Keratinocyte (primary cell): ENCODE data around the gene ZSWIM3. TPM values are rescaled to one million over a fixed set of nuclear protein-coding genes. Genes with fewer than 3 reads are reported as not detected.

Source experiments
- DNase-seq: peaks from one replicate; pipeline ENCODE4 v3.0.0-alpha.2; 2011; ENCODE audit warnings: low read depth, missing footprints, low spot score
- FAIRE-seq: peaks from 2 replicates; lab custom pipeline; 2011; peaks lifted over from hg19 to GRCh38; lab: Jason Lieb, UNC
- H2AFZ ChIP-seq: 2 replicates; pipeline ENCODE4 v1.6.0; 2012; ENCODE audit warnings: low read length, control low read depth, inconsistent platforms; ENCODE audit not compliant: control insufficient read depth
- H3K27ac ChIP-seq: 2 replicates; pipeline ENCODE4 v1.5.1; 2011; ENCODE audit warnings: low read length; ENCODE audit not compliant: control insufficient read depth, insufficient read depth
- H3K27me3 ChIP-seq: 3 replicates; pipeline ENCODE4 v1.6.0; 2011; ENCODE audit warnings: low read length; ENCODE audit not compliant: control insufficient read depth, insufficient read depth; ENCODE audit errors: extremely low read depth
- H3K36me3 ChIP-seq, 2 experiments: 2 replicates in 1 of 2; 3 replicates in 1 of 2; pipeline ENCODE4 v1.5.1; 2011; ENCODE audit warnings: low read length in 2 of 2, mild to moderate bottlenecking in 1 of 2; ENCODE audit not compliant: control insufficient read depth in 2 of 2, insufficient read depth in 2 of 2; ENCODE audit errors: extremely low read depth in 1 of 2
- H3K4me1 ChIP-seq: 3 replicates; pipeline ENCODE4 v1.5.1; 2011; ENCODE audit warnings: low read length; ENCODE audit not compliant: control insufficient read depth, insufficient read depth; ENCODE audit errors: extremely low read depth
- H3K4me2 ChIP-seq: 3 replicates; pipeline ENCODE4 v1.6.0; 2011; ENCODE audit warnings: low read depth, low read length; ENCODE audit not compliant: control insufficient read depth, insufficient read depth; ENCODE audit errors: extremely low read depth
- H3K4me3 ChIP-seq, 3 experiments: fragments of 200-600 bp in 1 of 3; sonication (generic) in 1 of 3; 2 replicates in 2 of 3; 3 replicates in 1 of 3; pipeline ENCODE4 v1.5.1; 2011 to 2016; ENCODE audit warnings: low read length in 3 of 3, mild to moderate bottlenecking in 3 of 3, control low read depth in 2 of 3, inconsistent platforms in 1 of 3, low read depth in 1 of 3, mixed read lengths in 1 of 3, mixed run types in 1 of 3, moderate library complexity in 1 of 3; ENCODE audit not compliant: control insufficient read depth in 2 of 3, insufficient read depth in 2 of 3; ENCODE audit errors: extremely low read depth in 1 of 3
- H3K79me2 ChIP-seq: 2 replicates; pipeline ENCODE4 v1.6.0; 2012; ENCODE audit warnings: low read length; ENCODE audit not compliant: control insufficient read depth, insufficient read depth
- H3K9ac ChIP-seq: 3 replicates; pipeline ENCODE4 v1.6.0; 2011; ENCODE audit warnings: low read length; ENCODE audit not compliant: control insufficient read depth, insufficient read depth; ENCODE audit errors: extremely low read depth
- H3K9me1 ChIP-seq: 3 replicates; pipeline ENCODE4 v1.6.0; 2011; ENCODE audit warnings: low read length; ENCODE audit not compliant: control insufficient read depth, insufficient read depth; ENCODE audit errors: extremely low read depth
- H3K9me3 ChIP-seq: 2 replicates; pipeline ENCODE4 v1.5.1; 2012; ENCODE audit warnings: low read depth, low read length; ENCODE audit not compliant: control insufficient read depth
- H4K20me1 ChIP-seq: 3 replicates; pipeline ENCODE4 v1.6.0; 2011; ENCODE audit warnings: low read length; ENCODE audit not compliant: control insufficient read depth, insufficient read depth; ENCODE audit errors: extremely low read depth
- CTCF ChIP-seq, 3 experiments: IDR thresholded peaks in 1 of 3; conservative IDR thresholded peaks in 1 of 3; optimal IDR thresholded peaks in 1 of 3; 2 replicates in 2 of 3; 3 replicates in 1 of 3; pipeline versions ENCODE3 to v1.5.1; 2011; ENCODE audit warnings: low read length in 3 of 3, mild to moderate bottlenecking in 3 of 3, moderate library complexity in 2 of 3, control low read depth in 1 of 3, inconsistent platforms in 1 of 3; ENCODE audit not compliant: insufficient read depth in 2 of 3; ENCODE audit errors: extremely low read depth in 1 of 3
- EZH2 ChIP-seq: IDR thresholded peaks from one replicate; pipeline ENCODE4 v1.6.1; 2012; ENCODE audit warnings: inconsistent platforms, mild to moderate bottlenecking, low read length, moderate library complexity
- dilution Hi-C: fragments of 300-500 bp; cut with MboI; formaldehyde crosslinking; loops from one replicate; pipeline ENCODE4 v1.7.0; 2020; ENCODE audit warnings: low sequenced_read_pairs; ENCODE audit not compliant: extremely low pct_ligation_motif_present
- polyA plus RNA-seq, 5 experiments: library from polyadenylated mRNA; depleted of rRNA in 3 of 5; stranded (reverse) in 3 of 5; stranded (forward) in 1 of 5; unstranded in 1 of 5; fragments of >200 nt; gene quantifications; 1 replicate in 1 of 5; 2 replicates in 3 of 5; 3 replicates in 1 of 5; pipeline versions ENCODE4 v1.2.1 to v1.2.3, GENCODE V29; 2011 to 2012; ENCODE audit warnings: missing spikeins in 2 of 5, low read depth in 1 of 5, low replicate concordance in 1 of 5

The ZSWIM3 gene
- polyA plus RNA-seq, 1 donor (not counting 4 experiments of a cell fraction or from before 2014, with no cell fraction given) = 2.0 TPM

GRCh38 chr20:45908084-45908483, 50.7 kb downstream of the ZSWIM3 start:
- FAIRE-seq = no peak
- H3K79me2 ChIP-seq = no peaks in the 10 kb centered on the region
- dilution Hi-C loops = no loop called here

GRCh38 chr20:45909336-45909808, 52.0 kb downstream of the ZSWIM3 start:
- Histone ChIP-seq H3K4me2 (no peak overlapping the region), H3K79me2 (no peaks in the 10 kb centered on the region), H3K36me3 (peaks cover 7 to 11% of the 10 kb centered on the region in 2 experiments), H3K27me3 (no peaks in the 10 kb centered on the region), H2AFZ (no peak overlapping the region), H3K4me3 (no peak overlapping the region), H3K9me1 (peaks cover 7% of the 10 kb centered on the region), H3K27ac (no peak overlapping the region), H4K20me1 (no peaks in the 10 kb centered on the region), H3K9me3 (no peaks in the 10 kb centered on the region), H3K9ac (no peak overlapping the region), H3K4me1 (peaks cover 29% of the 10 kb centered on the region)
- TF ChIP-seq EZH2 = no peak
- TF ChIP-seq CTCF (optimal IDR thresholded peaks at IDR 0.05 in 1 of 3, IDR thresholded peaks at IDR 0.05 in 1 of 3, conservative IDR thresholded peaks at IDR 0.05 in 1 of 3; ENCODE audit: extremely low read depth in 1 of 3, insufficient read depth in 2 of 3, low read length in 3 of 3) = no peak
- no peak for DNase-seq
- FAIRE-seq = no peak
- dilution Hi-C loops = no loop called here

More at GRCh38 chr20:45908084-45908483, 50.7 kb downstream of the ZSWIM3 start:
- no peak overlapping the region for H3K4me3 ChIP-seq
- H4K20me1 ChIP-seq = no peaks in the 10 kb centered on the region
- H3K9ac ChIP-seq = no peak overlapping the region
- peaks cover 29% of the 10 kb centered on the region for H3K4me1 ChIP-seq
- no peaks in the 10 kb centered on the region for H3K9me3 ChIP-seq
- H3K27ac ChIP-seq = no peak overlapping the region
- TF ChIP-seq CTCF (optimal IDR thresholded peaks at IDR 0.05 in 1 of 3, IDR thresholded peaks at IDR 0.05 in 1 of 3, conservative IDR thresholded peaks at IDR 0.05 in 1 of 3; ENCODE audit: extremely low read depth in 1 of 3, insufficient read depth in 2 of 3, low read length in 3 of 3) = no peak
- peaks cover 7% of the 10 kb centered on the region for H3K9me1 ChIP-seq
- no peak overlapping the region for H3K4me2 ChIP-seq
- H2AFZ ChIP-seq = no peak overlapping the region
- H3K36me3 ChIP-seq = peaks cover 7 to 11% of the 10 kb centered on the region in 2 experiments
- DNase-seq = no peak
- H3K27me3 ChIP-seq = no peaks in the 10 kb centered on the region
